ENCODE measurements around the gene BMP6.

The BMP6 gene

DNA sequence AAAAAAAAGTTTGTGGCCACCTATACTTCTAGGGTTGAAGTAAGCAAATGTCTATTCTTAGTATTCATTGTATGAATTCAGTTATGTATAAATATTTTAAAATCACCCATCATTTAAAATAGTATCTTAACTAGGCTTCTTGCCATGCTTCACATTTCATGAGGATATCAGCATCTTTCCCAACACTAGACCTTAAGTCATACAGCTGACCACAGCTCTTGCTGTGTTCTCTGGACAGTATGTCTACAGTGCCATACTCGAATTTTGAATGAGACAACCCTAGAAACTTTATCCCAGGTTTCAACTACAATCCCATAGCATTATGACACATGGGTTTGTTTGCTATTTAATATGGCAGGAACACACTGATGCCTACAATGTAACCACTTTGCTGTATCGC, 179.5 kb downstream of the BMP6 start:
- Histone ChIP-seq H2AK5ac (ENCODE audit: low read length) (no peak overlapping the region), H3K4me2 (ENCODE audit: low read length) (no peak overlapping the region), H3K9ac (ENCODE audit: low read length) (no peak overlapping the region), H2BK120ac (ENCODE audit: low read depth, low read length) (no peak overlapping the region), H3K79me2 (ENCODE audit: control insufficient read depth, insufficient read depth, low read length) (peaks cover 36% of the 10 kb centered on the region), H3K79me1 (ENCODE audit: low read length) (peaks cover 19% of the 10 kb centered on the region), H3K4me1 (ENCODE audit: control insufficient read depth, low read depth, low read length) (no peaks in the 10 kb centered on the region), H3K27me3 (ENCODE audit: insufficient read depth, low read length, poor library complexity) (no peaks in the 10 kb centered on the region), H3K18ac (ENCODE audit: low read length) (no peak overlapping the region), H4K8ac (ENCODE audit: low read depth, low read length) (no peak overlapping the region), H2BK5ac (ENCODE audit: low read length) (no peak overlapping the region), H3K23ac (ENCODE audit: low read length) (no peak overlapping the region), H3K27ac (ENCODE audit: low read depth, low read length) (no peak overlapping the region), H3K36me3 (ENCODE audit: control insufficient read depth, insufficient read depth, low read length) (peaks cover 9% of the 10 kb centered on the region), H3K4ac (ENCODE audit: low read depth, low read length) (no peak overlapping the region), H2BK15ac (replicated peaks; ENCODE audit: low read depth) (no peak overlapping the region), H4K5ac (ENCODE audit: low read length) (no peak overlapping the region), H3K4me3 (ENCODE audit: low read length) (no peak overlapping the region), H3K56ac (ENCODE audit: low read length) (no peak overlapping the region)
- DNase-seq, result no peak
- no CpG with 5 or more reads among the region's 2 CpGs for WGBS (ENCODE audit: extremely low coverage, insufficient coverage, low lambda C conversion rate)

DNA sequence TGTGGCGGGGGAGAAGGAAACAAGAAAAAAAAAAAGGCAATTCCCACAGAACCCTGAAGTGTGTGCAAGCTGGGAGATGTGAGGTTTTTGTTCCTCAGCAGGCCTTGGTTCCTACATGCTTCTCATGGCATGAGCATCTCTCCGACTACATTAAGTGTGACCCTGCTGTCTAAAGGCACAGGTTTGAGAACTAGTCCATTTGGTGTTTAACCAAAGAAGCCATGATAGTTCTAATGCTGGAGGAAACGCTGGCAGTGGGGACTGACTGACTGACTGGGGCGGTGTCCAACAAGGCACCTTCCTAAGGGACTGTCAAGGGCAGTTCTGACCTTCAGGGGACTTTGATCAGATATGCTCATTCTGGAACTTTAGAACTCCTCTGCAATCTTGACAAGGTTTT, 180.8 kb downstream of the BMP6 start:
- H2BK5ac ChIP-seq (ENCODE audit: low read length), result no peak overlapping the region
- no peak overlapping the region for H4K8ac ChIP-seq (ENCODE audit: low read depth, low read length)
- no peak overlapping the region for H3K4ac ChIP-seq (ENCODE audit: low read depth, low read length)
- peaks cover 34% of the 10 kb centered on the region for H3K79me2 ChIP-seq (ENCODE audit: control insufficient read depth, insufficient read depth, low read length)
- DNase-seq, result no peak
- H3K27ac ChIP-seq (ENCODE audit: low read depth, low read length), result no peak overlapping the region
- H3K4me3 ChIP-seq (ENCODE audit: low read length), result no peak overlapping the region
- peaks cover 6% of the 10 kb centered on the region for H3K36me3 ChIP-seq (ENCODE audit: control insufficient read depth, insufficient read depth, low read length)
- no peaks in the 10 kb centered on the region for H3K4me1 ChIP-seq (ENCODE audit: control insufficient read depth, low read depth, low read length)
- no peak overlapping the region for H4K5ac ChIP-seq (ENCODE audit: low read length)
- peaks cover 16% of the 10 kb centered on the region for H3K79me1 ChIP-seq (ENCODE audit: low read length)
- H3K18ac ChIP-seq (ENCODE audit: low read length), result no peak overlapping the region
- no peak overlapping the region for H2BK15ac ChIP-seq (replicated peaks; ENCODE audit: low read depth)
- no peak overlapping the region for H2AK5ac ChIP-seq (ENCODE audit: low read length)
- no peak overlapping the region for H3K56ac ChIP-seq (ENCODE audit: low read length)
- no peak overlapping the region for H3K23ac ChIP-seq (ENCODE audit: low read length)
- no peaks in the 10 kb centered on the region for H3K27me3 ChIP-seq (ENCODE audit: insufficient read depth, low read length, poor library complexity)
- H2BK120ac ChIP-seq (ENCODE audit: low read depth, low read length), result no peak overlapping the region
- WGBS (ENCODE audit: extremely low coverage, insufficient coverage, low lambda C conversion rate), result no CpG with 5 or more reads among the region's 4 CpGs
- H3K9ac ChIP-seq (ENCODE audit: low read length), result no peak overlapping the region
- no peak overlapping the region for H3K4me2 ChIP-seq (ENCODE audit: low read length)

DNA sequence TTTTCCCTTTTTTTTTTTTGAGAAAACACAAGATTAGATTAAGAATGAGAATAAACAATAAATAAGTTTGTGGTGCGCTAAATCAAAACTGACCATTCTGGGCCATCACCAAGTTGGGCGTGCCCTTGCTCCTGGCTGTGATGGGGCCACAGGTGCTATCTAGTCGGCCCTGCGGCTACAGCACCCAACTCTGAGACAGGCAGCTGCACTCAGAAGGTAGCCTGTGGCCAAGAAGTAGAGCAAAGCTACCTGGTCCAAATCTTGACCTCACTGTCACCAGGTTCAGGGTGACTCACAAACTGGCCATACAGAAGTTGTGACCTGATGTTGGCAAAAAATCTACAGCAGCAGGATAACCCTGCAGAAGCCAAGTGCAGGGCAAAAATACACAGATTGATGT, 181.3 kb downstream of the BMP6 start:
- Histone ChIP-seq H3K79me2 (ENCODE audit: control insufficient read depth, insufficient read depth, low read length) (peaks cover 34% of the 10 kb centered on the region), H3K27me3 (ENCODE audit: insufficient read depth, low read length, poor library complexity) (no peaks in the 10 kb centered on the region), H3K4ac (ENCODE audit: low read depth, low read length) (no peak overlapping the region), H2BK15ac (replicated peaks; ENCODE audit: low read depth) (no peak overlapping the region), H4K5ac (ENCODE audit: low read length) (no peak overlapping the region), H3K56ac (ENCODE audit: low read length) (no peak overlapping the region), H3K4me2 (ENCODE audit: low read length) (no peak overlapping the region), H3K27ac (ENCODE audit: low read depth, low read length) (no peak overlapping the region), H4K8ac (ENCODE audit: low read depth, low read length) (no peak overlapping the region), H3K9ac (ENCODE audit: low read length) (no peak overlapping the region), H2BK120ac (ENCODE audit: low read depth, low read length) (no peak overlapping the region), H3K23ac (ENCODE audit: low read length) (no peak overlapping the region), H3K79me1 (ENCODE audit: low read length) (peaks cover 14% of the 10 kb centered on the region), H3K36me3 (ENCODE audit: control insufficient read depth, insufficient read depth, low read length) (peaks cover 4% of the 10 kb centered on the region), H3K4me1 (ENCODE audit: control insufficient read depth, low read depth, low read length) (no peaks in the 10 kb centered on the region), H3K4me3 (ENCODE audit: low read length) (no peak overlapping the region), H3K18ac (ENCODE audit: low read length) (no peak overlapping the region), H2BK5ac (ENCODE audit: low read length) (no peak overlapping the region), H2AK5ac (ENCODE audit: low read length) (no peak overlapping the region)
- DNase-seq, result no peak
- no CpG with 5 or more reads among the region's 4 CpGs for WGBS (ENCODE audit: extremely low coverage, insufficient coverage, low lambda C conversion rate)

DNA sequence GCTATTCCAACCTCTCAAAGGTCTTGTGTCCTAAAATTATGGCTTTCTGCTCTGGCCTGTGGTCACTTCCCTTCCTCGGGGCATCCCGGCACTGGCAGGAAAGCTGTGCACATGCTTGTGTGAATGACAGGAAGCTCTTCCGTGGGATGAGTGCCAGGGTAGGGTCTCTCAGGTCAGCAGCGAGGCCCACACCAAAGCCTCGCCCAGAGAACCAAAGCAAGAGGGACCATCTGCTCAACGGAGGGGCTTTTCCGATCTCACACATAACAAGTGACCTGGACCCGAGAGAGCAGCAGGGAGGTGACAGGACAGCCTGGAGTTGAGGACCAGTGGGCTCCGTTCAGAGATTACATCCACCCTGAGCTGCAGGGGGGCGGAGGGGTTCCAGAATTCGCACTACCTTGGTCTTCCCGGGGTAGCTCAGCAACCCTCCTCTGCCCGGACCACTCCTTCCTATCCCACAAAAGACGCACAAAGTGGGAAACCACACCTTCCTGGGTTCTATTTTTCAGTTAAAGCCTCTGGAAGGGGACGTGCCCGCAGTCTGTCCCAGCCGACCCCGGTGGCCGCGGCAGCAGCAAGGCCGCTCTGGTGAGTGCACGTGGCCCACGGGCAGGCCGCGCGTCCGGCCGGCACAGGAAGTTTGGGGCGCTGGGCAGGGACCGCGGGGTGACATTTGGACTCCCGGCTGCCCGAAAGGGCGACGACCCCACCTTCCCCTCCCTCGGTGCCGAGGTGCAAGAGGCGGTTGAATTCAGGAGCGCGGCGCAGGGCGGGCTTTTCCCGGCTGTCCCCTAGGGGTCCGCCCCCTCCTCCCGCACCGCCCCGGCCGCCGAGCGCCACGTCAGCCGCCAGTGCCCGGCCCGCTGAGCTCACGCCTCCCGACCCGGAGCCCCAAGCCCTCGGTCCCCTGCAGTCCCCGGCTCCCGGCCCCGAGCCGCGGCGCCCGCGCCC, 183.7 kb downstream of the BMP6 start:
- no peak overlapping the region for H2AK5ac ChIP-seq (ENCODE audit: low read length)
- H3K27ac ChIP-seq (ENCODE audit: low read depth, low read length), result no peak overlapping the region
- H3K36me3 ChIP-seq (ENCODE audit: control insufficient read depth, insufficient read depth, low read length), result no peaks in the 10 kb centered on the region
- no CpG with 5 or more reads among the region's 66 CpGs for WGBS (ENCODE audit: extremely low coverage, insufficient coverage, low lambda C conversion rate)
- no peak overlapping the region for H2BK15ac ChIP-seq (replicated peaks; ENCODE audit: low read depth)
- peak overlapping the region; percentile 95 for H3K56ac ChIP-seq (ENCODE audit: low read length)
- H2BK120ac ChIP-seq (ENCODE audit: low read depth, low read length), result no peak overlapping the region
- H3K4me2 ChIP-seq (ENCODE audit: low read length), result peak overlapping the region; percentile 74
- H3K79me2 ChIP-seq (ENCODE audit: control insufficient read depth, insufficient read depth, low read length), result peaks cover 33% of the 10 kb centered on the region
- H3K9ac ChIP-seq (ENCODE audit: low read length), result peak overlapping the region; percentile 74
- H3K4me3 ChIP-seq (ENCODE audit: low read length), result peak overlapping the region; percentile 47
- no peaks in the 10 kb centered on the region for H3K27me3 ChIP-seq (ENCODE audit: insufficient read depth, low read length, poor library complexity)
- H4K5ac ChIP-seq (ENCODE audit: low read length), result no peak overlapping the region
- no peak overlapping the region for H2BK5ac ChIP-seq (ENCODE audit: low read length)
- H3K79me1 ChIP-seq (ENCODE audit: low read length), result peaks cover 9% of the 10 kb centered on the region
- H4K8ac ChIP-seq (ENCODE audit: low read depth, low read length), result no peak overlapping the region
- peak; percentile 71 for DNase-seq
- peak overlapping the region; percentile 95 for H3K18ac ChIP-seq (ENCODE audit: low read length)
- H3K4me1 ChIP-seq (ENCODE audit: control insufficient read depth, low read depth, low read length), result no peaks in the 10 kb centered on the region
- H3K4ac ChIP-seq (ENCODE audit: low read depth, low read length), result peak overlapping the region; percentile 88
- H3K23ac ChIP-seq (ENCODE audit: low read length), result no peak overlapping the region

DNA sequence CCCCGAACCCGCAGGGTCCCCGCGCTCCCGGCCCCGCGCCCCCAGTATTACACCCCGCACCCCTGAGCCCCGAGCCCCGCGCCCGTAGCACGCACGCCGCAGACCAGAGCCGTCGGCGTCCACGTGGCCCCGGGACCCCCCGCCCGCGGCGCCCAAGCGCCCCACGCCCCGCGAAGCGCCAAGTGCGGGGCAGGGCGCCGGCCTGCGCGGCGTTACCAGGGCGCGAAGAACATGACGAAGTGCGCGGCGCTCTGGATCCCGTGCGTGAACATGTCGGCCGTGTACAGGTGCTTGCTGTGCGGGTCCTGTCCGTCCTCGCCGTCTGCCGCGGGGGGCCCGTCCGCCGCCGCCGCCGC, 184.4 kb downstream of the BMP6 start:
- no peak overlapping the region for H4K8ac ChIP-seq (ENCODE audit: low read depth, low read length)
- no peak overlapping the region for H3K23ac ChIP-seq (ENCODE audit: low read length)
- DNase-seq, result no peak
- peak overlapping the region; percentile 95 for H3K18ac ChIP-seq (ENCODE audit: low read length)
- H3K79me2 ChIP-seq (ENCODE audit: control insufficient read depth, insufficient read depth, low read length), result peaks cover 33% of the 10 kb centered on the region
- H3K4me1 ChIP-seq (ENCODE audit: control insufficient read depth, low read depth, low read length), result no peaks in the 10 kb centered on the region
- H2BK5ac ChIP-seq (ENCODE audit: low read length), result no peak overlapping the region
- WGBS (ENCODE audit: extremely low coverage, insufficient coverage, low lambda C conversion rate), result no CpG with 5 or more reads among the region's 57 CpGs
- H3K9ac ChIP-seq (ENCODE audit: low read length), result peak overlapping the region; percentile 74
- no peaks in the 10 kb centered on the region for H3K36me3 ChIP-seq (ENCODE audit: control insufficient read depth, insufficient read depth, low read length)
- H3K4me3 ChIP-seq (ENCODE audit: low read length), result peak overlapping the region; percentile 79
- peaks cover 5% of the 10 kb centered on the region for H3K79me1 ChIP-seq (ENCODE audit: low read length)
- H3K4me2 ChIP-seq (ENCODE audit: low read length), result no peak overlapping the region
- H3K4ac ChIP-seq (ENCODE audit: low read depth, low read length), result peak overlapping the region; percentile 88
- H4K5ac ChIP-seq (ENCODE audit: low read length), result no peak overlapping the region
- H3K27ac ChIP-seq (ENCODE audit: low read depth, low read length), result no peak overlapping the region
- no peak overlapping the region for H2BK15ac ChIP-seq (replicated peaks; ENCODE audit: low read depth)
- H3K56ac ChIP-seq (ENCODE audit: low read length), result peak overlapping the region; percentile 95
- no peak overlapping the region for H2AK5ac ChIP-seq (ENCODE audit: low read length)
- peak overlapping the region; percentile 47 for H2BK120ac ChIP-seq (ENCODE audit: low read depth, low read length)
- H3K27me3 ChIP-seq (ENCODE audit: insufficient read depth, low read length, poor library complexity), result no peaks in the 10 kb centered on the region
